ENCODE measurements around the gene TRIM50.
"Not testable (repeated sequence)": the region's sequence is repeated elsewhere in the genome, so short reads cannot be mapped to it uniquely, and the experiment has no call there.

Gene TRIM50

DNA sequence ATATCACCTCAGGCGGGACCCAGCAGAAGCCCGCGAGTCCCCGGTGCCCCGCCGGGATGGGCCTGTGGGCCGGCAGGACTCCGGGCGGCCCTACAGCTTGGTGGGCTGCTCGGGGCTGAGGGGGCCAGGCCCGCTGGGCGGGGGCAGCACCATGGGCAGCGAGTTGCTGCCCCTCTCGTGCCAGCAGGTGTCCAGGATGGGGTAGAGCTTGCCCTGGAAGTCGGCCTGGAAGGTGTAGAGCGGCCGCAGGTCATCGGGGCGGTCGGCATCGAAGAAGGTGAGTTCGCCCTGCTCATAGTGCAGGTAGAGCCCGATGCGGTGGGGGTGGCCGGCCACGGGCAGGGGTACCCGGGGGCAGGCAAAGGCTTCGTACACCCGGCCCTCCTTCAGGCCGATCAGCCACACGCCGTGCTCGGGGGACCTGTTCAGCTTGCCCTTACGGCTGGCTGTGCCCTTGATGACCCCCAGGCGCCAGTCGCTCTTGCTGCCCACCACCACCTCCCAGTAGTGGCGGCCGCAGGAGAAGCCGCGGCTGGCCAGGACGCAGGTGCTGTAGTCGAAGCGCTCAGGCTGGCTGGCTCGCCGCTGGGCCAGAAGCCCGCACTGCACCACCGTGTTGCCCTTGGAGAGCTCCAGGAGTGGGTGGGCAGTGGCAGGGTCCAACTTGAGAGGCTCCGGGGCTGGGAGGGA, 14.9 kb downstream of the TRIM50 start:
- no peak for DNase-seq

GRCh38 chr7:73311421-73311820, 16.5 kb downstream of the TRIM50 start:
- not testable (repeated sequence) for DNase-seq

DNA sequence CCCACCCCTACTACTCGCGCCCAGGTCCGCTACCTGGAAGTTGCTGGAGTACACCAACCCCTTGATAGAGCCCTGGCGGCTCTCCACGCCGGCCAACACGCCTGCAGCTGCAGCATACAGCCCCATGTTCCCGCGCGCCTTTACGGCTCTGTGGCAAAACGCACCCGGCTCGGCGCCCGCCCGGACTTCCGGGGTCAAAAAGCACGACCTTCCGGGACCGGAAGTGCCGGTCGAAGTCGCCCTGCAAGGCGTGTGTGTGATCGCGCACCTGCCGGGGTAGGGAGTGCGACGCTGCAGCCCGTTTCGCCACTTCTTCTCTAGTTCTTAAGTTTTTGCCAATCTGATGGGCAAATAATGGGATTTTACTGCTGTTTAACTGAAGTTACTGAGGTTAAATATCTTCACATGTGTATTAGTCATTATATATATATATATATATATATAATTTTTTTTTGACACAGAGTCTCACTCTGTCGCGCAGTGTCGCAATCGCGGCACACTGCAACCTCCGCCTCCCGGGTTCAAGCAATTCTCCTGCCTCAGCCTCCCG, 19.1 kb downstream of the TRIM50 start, which contains the start of gene NSUN5:
Gene NSUN5 (minus strand): TSS at position 162 of the 550 bp plus-strand sequence. CDS start 36 bp downstream, at position 126.
- DNase-seq, result peak; percentile 88

DNA sequence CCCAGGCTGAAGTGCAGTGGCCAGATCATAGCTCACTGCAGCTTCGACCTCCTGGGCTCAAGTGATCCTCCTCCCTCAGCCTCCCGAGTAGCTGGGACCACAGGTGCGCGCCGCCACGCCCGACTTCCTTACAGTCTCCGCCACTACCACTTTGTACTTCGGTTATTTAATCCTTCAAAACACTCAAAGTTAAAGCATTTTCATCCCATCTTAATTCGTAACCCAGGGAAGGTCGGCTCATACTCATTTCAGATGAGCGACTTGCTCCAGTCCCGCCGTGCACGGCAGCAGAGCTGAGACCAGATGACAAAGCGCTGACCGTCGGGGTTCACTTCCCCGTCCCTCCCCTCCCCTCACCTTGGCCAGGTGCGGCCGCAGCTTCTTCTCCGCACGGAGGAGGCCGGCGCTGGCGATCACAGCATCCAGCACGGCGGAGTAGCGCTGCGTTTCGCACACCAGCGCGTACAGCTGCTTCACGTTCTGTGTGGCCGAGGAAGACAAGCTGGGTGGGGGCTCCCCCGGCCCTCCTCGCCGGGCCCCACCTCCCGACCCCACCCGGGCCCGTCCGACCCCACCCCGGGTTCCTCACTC, 19.7 kb downstream of the TRIM50 start:
- DNase-seq, result no peak

DNA sequence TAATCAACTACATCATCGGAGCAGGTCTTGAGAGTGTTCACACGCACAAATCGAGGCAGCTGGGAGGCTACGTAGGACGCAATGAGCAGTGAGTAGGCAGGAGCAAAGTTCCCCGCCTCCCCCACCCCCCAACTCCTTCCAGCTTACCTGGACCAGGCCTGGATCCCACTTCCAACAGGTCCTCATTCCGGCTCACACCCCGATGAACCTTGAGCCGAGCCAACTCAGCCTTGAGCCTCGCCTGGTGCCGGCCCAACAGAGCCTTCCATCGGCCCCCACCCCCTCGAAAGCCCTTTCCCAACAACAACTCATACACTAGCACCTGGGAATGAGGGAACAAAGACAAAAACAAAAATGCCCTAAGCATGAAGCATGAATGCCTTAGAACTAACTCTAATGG, 20.4 kb downstream of the TRIM50 start:
- DNase-seq, result no peak

GRCh38 chr7:73304612-73305387, 23.1 kb downstream of the TRIM50 start:
- DNase-seq, result peak; percentile 4

GRCh38 chr7:73304071-73304470, 23.8 kb downstream of the TRIM50 start:
- peak; percentile 3 for DNase-seq

- no peak for DNase-seq
Observed at GRCh38 chr7:73303546-73303945, 24.3 kb downstream of the TRIM50 start.

DNA sequence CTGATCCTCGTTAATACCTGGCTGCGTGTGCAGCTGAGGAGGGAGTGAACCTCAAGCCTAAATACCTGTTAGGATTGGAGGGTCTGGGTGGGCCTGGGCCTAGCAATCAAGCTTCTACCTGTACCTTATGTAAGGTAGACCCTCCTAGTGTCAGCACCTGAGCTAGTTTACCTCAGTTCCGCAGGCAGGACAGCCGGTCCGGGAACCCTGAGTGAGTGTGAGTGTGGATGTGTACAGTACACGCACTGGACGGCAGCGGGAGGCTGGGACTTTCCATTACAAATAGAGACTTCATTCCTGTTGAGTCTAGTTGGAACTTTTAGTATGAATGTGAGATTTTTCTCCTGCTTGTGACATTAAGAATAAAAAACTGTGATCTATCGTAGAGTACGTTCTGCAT, 25.0 kb downstream of the TRIM50 start:
- DNase-seq, result not testable (repeated sequence)

- DNase-seq, result not testable (repeated sequence)
Observed at GRCh38 chr7:73301108-73301507, 26.8 kb downstream of the TRIM50 start.

- peak; percentile 26 for DNase-seq
Observed at GRCh38 chr7:73299812-73300211, 28.1 kb downstream of the TRIM50 start.

DNA sequence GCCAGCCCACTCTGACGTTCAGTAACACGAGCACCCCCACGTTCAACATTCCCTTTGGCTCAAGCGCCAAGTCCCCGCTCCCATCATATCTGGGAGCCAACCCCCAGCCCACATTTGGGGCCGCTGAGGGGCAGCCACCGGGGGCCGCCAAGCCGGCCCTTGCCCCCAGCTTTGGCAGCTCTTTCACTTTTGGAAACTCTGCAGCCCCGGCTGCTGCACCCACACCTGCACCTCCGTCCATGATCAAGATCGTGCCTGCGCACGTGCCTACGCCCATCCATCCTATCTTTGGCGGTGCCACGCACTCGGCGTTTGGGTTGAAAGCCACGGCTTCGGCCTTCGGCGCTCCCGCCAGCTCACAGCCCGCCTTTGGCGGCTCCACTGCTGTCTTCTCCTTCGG, 30.2 kb downstream of the TRIM50 start:
- DNase-seq, result not testable (repeated sequence)

DNA sequence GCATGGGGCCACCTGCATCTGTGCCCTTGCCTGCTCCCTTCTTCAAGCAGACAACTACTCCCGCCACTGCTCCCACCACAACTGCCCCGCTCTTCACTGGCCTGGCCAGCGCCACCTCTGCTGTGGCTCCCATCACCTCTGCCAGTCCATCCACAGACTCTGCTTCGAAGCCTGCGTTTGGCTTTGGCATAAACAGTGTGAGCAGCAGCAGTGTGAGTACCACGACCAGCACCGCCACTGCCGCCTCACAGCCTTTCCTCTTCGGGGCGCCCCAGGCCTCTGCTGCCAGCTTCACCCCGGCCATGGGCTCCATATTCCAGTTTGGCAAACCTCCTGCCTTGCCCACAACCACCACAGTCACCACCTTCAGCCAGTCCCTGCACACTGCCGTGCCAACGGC, 30.6 kb downstream of the TRIM50 start:
- DNase-seq, result not testable (repeated sequence)

DNA sequence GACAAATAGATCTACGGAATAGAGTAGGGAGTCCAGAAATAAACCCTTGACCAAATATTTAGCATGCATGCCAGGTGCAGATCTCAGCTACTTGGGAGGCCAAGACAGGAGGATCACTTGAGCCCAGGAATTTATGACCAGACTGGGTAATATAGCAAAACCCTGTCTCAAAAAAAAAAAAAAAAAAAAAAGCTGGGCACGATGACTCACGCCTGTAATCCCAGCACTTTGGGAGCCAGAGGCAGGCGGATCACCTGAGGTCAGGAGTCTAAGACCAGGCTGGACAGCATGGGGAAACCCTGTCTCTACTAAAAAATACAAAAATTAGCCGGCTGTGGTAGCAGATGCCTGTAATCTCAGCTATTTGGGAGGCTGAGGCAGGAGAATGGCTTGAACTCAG, 50.7 kb downstream of the TRIM50 start:
- not testable (repeated sequence) for DNase-seq

DNA sequence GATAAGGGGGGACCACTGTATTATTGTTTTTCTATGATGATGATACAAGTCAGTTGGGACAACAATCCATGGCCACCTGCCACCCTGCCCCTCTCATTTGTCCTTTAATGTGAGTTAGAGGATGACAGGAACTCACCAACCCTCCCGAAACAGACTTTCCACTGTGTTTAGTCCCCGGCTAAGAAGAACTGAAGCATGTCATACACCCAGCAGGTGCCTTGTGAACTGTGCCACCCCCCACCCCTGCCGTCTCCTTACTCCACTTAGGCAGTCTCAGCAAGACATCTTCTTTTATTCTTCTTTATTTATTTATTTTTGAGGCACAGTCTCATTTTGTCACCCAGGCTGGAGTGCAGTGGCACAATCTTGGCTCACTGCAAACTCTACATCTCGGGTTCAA, 60.1 kb downstream of the TRIM50 start:
- not testable (repeated sequence) for DNase-seq

DNA sequence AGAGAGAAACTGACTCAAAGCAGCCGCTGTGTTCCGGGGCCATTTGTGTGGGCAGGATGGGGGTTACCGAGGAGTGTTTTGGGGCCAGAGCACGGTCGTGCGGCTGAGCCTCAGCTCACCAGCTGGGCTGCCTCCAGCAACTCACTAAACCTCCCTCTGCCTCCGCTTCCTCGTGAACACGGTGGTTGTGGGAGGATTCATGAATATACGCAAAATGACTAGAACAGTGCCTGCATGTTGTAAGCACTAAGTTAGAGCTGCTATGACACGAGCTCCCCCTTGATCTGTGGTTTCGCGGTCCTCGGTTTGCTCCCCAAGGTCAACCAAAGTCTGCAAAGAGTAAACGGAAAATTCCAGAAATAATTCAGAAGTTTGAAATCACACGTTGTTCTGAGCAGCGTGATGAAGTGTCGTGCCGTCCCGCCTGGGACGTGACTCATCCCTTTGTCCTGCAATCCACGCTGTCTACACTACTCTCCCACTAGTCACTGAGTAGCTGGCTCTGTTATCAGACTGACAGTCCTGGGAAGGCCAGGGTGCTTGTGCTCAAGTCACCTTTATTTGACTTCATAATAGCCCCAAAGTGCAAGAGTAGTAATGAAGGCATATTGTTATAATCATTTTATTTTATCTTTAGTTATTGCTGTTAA, 61.0 kb downstream of the TRIM50 start:
- DNase-seq, result not testable (repeated sequence)
